Measurements from ENCODE around the gene TOLLIP.

TOLLIP gene

DNA sequence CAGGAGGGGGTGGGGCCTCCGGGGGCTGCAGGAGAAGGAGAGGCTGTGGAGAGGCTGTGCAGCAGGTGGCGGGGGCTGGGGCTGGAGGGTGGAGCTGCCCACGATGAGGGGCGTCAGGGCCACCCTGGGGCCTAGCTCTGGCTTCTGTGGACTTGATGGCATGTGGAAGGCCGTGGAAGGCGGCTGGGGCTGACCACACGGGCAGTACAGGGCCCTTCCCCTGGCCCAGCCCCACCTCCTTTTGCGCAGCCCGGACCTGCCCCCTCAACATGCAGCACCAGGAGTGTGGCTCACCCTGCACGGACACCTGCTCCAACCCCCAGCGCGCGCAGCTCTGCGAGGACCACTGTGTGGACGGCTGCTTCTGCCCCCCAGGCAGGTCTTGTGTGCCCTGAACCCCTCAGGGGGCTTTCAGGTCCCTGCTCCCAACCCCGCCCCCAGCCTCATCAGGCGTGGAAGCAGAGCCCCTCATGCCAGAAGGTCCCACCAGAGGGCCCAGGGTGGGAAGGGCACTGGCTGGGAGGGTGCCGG, 80.4 kb downstream of the TOLLIP start:
- DNase-seq, result no peak

DNA sequence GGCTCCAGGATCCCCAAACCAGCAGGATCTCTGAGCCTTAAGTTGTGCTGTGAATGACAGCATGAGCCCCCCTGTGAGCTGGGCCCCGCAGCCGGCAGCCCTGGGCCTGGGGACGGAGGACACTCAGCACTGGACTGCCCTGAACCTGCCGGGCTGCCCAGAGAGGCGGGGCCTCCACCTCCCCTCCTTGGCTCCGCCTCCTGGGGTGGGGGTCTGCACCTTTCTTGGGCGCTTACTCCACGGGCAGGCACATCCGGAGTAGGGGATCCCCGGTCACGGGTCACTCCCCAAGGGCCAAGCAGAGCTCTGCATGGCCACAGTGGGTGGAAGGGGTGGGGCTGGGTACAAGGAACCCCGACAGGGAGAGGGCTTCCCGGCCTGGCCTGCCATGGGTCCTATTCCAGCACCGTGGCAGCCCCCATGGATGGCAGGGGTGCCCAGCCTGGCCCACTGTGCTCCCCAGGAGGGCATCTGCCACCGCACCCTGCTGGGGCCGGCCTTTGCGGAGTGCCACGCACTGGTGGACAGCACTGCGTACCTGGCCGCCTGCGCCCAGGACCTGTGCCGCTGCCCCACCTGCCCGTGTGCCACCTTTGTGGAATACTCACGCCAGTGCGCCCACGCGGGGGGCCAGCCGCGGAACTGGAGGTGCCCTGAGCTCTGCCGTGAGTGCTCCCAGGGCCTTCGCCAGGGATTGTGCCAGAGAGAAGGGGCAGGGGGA, 81.2 kb downstream of the TOLLIP start:
- DNase-seq, result no peak

DNA sequence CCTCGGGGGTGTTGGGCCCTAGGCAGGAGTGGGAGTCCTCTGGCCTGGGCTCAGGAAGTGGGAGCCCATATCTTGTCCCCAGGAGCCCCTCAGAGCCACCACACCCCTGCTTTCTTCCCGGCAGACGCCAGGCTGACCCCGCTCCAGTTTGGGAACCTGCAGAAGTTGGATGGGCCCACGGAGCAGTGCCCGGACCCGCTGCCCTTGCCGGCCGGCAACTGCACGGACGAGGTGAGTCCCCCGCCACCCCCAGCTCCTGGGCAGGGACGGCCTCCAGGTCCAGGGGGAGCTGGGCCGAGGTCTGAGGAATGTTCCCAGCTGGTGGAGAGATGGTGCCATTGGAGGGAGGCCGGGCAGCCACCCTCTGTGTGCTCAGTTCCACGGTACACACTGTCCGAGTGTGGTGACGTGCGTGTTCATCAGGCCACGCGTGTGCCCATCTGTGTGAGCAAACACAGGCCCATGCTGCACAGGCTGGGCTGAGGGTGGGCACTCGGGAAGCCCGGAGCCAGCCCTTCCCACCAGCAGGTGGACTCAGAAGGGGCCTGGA, 81.8 kb downstream of the TOLLIP start:
- DNase-seq, result no peak

DNA sequence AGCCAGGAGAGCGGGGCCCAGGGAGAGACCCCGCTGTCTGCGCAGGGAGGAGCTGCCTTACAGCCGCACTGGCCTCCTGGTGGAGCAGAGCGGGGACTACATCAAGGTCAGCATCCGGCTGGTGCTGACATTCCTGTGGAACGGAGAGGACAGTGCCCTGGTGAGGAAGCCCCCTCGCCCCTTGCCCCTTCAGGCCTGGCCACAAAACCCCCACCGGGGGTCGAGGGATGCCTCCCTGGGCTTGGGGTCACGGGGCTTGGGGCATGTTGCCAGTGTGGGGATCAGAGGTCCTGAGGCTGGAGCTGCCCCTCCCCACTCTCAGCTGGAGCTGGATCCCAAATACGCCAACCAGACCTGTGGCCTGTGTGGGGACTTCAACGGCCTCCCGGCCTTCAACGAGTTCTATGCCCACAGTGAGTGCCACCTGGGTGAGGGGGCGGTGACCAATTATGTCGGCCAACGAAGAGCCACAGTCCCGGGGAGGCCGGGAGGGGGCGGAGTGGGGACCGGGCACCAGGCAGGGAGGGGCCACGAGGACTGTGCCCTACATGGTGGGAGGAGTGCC, 82.4 kb downstream of the TOLLIP start:
- DNase-seq, result no peak

DNA sequence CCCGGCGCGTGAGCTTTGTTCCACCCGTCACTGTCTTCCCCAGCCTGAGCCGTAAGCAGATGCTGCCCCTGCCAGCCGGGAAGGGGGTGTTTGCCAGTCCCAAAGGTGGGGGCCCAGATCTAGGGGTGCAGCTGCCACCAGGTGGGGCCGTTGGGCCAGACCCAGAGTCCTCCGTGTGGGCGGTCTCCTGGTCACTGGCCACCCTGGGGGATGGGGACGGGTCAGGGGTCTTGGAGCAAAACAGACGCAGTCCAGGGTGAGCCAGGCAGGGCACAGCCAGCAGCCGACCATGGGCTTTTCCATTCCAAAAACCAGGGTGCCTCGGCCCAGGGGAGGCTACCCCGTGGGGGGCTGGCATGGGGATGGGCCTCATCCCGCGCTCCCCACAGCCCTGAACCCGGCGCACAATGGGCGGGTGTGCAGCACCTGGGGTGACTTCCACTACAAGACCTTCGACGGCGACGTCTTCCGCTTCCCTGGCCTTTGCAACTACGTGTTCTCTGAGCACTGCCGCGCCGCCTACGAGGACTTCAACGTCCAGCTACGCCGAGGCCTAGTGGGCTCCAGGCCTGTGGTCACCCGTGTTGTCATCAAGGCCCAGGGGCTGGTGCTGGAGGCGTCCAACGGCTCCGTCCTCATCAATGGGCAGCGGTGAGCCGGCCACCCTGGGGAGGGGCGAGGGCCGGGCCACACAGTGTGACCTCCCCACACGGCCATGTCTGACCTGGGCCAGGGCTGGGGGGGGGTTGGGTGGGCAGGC, 83.0 kb downstream of the TOLLIP start:
- DNase-seq, result no peak

DNA sequence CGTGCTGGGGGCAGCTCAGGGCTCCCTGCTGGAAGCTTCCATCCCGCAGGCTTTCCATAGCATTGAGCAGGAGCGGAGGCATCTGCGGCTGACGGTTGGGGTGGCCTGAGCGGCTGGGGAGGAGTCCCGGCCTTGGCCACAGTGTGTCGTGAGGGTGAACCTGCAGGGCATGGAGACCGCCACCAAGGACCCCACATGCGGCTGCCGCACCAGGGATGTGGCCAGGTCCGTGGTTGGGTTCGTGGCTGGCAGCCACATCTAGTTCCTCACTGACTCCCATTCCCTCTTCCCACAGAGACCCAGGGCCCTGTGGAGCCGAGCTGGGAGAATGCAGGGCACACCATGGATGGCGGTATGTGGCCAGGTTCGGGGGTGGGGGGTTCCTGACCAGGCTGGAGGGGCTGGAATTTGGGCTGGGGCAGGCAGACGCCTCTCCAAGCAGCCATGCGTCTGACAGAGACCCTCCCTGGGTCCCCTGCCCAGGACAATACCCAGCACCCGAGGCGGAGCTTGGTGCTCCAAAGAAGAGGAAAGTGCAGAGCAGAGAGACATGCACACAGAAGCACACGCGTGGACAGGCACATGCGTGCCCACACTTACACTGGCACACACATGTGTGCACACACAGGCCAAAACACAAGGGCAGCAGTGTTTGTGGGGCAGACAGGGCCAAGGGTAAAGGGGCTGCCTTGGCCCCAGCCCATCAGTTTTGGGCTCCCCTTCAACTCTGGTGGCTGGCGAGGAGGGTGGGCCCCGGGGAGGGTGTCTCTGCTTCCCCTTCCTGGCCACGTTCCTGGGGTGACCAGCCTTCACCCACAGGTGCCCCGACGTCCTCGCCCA, 83.8 kb downstream of the TOLLIP start:
- DNase-seq, result no peak

DNA sequence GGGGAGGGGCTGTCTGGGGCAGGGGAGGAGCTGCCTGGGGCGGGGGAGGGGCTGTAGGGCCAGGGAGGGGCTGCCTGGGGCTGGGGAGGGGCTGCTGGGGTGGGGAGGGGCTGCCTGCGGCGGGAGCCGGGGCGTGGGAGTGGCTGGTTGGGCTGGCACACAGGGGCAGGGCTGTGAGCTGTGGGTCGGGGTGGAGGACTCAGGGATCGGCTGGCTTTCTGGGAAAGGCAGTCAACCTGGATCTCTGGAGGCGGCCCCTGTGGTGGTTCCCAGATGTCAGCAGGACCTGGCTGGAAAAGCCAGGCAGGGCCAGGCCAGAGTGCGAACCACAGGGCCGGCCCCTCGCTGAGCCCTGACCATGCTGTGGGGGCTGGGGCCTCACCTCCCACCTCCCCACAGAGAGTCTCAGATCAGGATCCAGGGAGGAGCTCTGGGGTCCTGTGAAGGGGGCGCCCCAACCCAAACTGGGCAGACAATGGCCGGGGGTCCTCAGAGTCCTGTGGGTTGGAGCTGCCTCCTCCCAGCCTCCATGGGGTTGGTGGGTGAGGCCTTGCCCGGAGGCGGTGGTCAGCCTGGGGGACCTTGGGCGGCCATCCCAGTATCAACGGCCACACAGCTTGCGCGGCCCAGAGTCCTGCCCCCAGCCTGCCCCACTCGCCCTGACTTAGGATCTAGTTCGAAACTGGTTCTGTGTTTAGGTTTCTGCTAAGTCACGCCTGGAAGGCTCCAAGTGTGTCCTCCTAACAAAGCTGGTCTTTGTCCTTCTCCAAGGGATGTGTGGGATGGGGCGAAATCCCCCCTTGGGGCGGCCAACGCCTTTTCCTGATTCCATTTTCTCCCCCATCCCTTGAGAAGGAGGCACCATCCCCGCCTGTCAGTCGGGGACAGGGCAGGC, 84.7 kb downstream of the TOLLIP start:
- no peak for DNase-seq
